GM18511 (cell line): ENCODE measurements around the gene CHIA.
"Not testable (repeated sequence)": the region's sequence is repeated elsewhere in the genome, so short reads cannot be mapped to it uniquely, and the experiment has no call there.

Experiments used
- ATAC-seq: cut with Tn5 transposase; IDR thresholded peaks from one replicate; pipeline ENCODE4 v1.9.1; 2021; ENCODE audit warnings: mild to moderate bottlenecking, moderate library complexity; ENCODE audit not compliant: unreplicated experiment

The CHIA gene

DNA sequence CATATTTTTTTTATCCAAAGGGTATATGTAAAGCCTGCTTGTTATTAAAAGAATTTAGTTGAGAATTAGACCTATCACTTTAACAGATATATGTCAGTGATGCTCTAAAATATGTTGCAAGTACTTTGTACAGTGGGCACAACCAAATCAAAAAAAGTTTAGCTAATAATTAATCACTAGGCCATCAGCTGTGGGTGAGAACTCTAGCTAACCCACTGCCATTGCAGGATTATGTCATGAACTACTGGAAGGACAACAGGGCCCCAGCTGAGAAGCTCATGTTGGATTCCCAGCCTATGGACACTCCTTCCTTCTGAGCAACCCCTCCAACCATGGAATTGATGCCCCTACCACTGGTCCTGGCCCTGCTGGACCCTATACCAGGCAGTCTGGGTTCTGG lies 6.8 kb upstream of the CHIA start:
- ATAC-seq = no peak

GRCh38 chr1:111285879-111286278 lies 4.8 kb upstream of the CHIA start:
- ATAC-seq = no peak

DNA sequence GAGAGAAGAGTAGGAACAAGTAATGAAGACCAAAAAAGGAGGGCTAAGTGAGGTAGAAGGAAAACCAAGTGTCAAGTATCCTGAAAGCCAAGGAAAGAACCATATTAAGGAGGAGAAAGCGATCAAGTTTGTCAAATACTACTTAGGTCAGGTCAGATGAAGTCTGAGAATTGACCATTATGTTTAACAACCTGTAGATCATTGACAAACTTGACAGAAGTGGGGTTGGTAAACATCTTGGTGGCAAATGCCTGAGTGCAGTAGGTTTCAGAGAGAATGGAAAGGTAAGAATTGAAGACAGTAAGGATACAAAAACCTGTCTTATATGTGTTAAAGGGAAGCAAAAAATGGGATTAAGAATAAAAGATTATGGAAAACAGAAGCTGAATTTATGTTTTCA lies 3.7 kb upstream of the CHIA start:
- no peak for ATAC-seq

DNA sequence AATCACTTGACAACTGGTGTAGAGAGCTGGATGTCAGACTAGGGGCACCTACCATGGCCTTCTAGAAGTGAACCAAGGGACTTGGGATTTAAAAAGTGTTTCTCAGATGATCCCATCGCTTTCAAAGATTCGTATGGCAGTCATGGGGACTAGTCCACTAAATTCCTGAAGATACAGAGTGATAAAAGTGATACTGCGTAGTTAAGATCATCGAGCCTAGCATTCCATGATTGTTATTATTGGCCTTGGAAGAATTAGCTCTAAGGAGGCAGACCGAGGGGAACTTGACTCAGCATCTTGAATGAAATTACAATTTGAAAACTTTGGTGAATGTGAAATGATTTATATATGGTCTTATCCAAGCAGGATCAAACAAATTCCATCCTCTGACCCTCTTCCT lies 1.3 kb upstream of the CHIA start:
- no peak for ATAC-seq

- no peak for ATAC-seq
These were observed 547 bp upstream of the CHIA start for GRCh38 chr1:111290104-111290503.

DNA sequence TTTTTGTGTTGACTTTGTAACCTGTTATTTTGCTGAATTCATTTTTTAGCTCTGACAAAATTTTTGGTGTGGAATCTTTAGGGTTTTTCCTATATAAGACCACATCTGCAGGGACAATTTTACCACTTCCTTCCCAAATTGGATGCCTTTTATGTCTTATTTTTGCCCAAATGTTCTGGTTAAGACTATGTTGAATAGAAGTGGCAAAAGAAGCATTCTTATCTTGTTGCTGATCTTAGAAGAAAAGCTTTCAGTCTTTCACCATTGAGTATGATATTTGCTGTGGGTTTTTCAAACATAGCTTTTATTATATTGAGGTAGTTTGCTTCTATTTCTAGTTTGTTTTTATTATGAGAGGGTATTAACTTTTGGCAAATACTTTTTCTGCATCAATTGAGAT lies 3.7 kb downstream of the CHIA start:
- no peak for ATAC-seq

DNA sequence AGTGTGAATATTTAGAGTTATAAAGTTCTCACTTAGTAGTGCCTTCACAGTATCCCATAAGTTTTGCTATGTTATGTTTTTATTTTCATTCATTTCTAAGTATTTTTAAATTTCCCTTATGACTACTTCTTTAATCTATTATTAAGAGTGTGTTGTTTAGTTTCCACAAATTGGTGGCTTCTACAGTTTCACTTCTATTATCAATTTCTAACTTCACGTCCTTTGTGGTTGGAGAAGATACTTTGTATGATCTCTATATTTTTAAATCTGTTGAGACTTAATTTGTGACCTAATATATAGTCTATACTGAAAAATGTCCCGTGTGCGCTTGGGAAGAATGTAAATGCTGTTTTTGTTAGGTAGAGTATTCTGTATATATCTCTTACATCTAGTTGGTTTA lies 11.7 kb downstream of the CHIA start:
- no peak for ATAC-seq

- ATAC-seq = no peak
These were observed 19.0 kb downstream of the CHIA start for GRCh38 chr1:111309690-111310089.

GRCh38 chr1:111318523-111318922 lies 27.9 kb downstream of the CHIA start:
- ATAC-seq = no peak

GRCh38 chr1:111320066-111320879 lies 29.6 kb downstream of the CHIA start:
- no peak for ATAC-seq

DNA sequence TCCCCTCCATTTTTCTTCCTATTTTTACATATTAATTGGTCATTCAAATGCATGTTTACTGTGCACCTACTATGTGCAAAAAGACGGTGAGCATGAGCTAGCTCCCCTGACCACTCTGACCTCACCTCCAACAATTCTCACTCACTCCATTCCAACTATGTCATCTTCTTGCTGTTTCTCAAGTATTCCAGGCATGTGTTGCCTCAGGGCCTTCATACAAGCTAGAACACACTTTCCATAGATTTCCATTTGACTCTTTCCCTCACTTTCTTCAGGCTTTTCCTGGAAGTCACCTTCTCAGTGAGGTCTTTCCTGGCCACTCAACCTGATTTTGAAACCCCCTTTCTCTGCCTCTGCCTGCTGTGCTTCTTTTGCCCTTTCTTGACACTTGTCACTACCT lies 32.6 kb downstream of the CHIA start:
- ATAC-seq = no peak

GRCh38 chr1:111332190-111332589 lies 41.5 kb downstream of the CHIA start:
- ATAC-seq = no peak

DNA sequence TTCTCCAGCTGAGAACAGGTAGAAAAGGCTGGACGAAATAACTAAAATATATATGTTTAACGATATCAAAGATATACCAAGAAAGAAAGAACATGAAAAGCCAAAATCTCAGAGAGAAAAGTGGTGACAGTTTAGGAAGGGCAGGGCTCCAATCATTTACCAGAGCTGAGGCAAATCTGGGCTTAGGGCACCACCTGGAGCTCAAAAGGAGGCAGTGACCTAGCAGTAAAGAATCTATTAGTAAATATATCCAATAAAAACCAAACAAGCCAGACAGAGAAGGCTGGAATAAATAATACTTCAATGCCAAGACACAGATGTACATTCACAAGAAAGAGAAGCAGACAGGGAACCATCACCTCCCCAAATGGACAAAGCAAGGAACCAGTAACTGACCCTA lies 43.5 kb downstream of the CHIA start:
- ATAC-seq = no peak

- not testable (repeated sequence) for ATAC-seq
These were observed 44.7 kb downstream of the CHIA start for GRCh38 chr1:111335214-111335877.

- ATAC-seq = not testable (repeated sequence)
These were observed 48.2 kb downstream of the CHIA start for GRCh38 chr1:111338849-111339248.

DNA sequence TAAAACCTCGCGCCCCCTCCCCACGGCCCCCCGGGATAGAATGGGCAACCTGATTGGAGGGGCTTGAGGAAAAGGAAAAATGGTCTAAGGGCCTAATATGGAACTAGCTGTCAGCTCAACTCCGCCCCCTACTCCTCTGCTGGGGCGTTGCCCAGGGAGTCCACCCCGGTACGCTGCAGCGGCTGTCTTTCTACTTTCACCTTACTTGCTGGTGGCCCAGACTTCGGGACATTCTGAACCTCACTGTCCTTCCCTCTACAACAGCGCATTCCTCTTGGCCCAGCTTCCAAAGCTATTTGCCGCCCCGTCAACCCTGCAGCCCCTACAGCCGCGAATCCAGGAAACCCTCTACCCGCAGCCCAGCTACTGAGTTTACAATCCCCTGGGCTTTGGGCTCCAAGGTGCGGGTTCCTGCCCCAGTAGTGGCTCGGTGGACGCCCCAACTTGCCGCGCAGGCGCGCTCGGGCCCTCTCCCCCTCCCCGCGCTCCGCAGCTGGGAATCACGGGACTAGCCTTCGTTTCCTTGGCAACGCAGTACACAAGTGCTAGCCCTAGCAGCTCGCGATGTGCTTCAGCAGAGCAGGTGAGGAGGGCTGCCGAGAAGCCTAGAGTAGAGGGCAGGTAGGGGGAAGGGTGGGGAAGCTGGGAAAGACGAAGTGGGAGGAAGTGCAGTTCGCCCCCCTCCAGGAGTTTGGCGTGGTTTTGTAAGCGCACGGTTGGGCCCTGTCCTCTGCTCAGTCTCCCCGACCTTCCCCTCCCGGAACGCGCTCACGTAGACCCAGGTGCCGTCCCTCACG lies 55.6 kb downstream of the CHIA start:
- peak; percentile 95 for ATAC-seq

- no peak for ATAC-seq
These were observed 56.4 kb downstream of the CHIA start for GRCh38 chr1:111347026-111347425.

DNA sequence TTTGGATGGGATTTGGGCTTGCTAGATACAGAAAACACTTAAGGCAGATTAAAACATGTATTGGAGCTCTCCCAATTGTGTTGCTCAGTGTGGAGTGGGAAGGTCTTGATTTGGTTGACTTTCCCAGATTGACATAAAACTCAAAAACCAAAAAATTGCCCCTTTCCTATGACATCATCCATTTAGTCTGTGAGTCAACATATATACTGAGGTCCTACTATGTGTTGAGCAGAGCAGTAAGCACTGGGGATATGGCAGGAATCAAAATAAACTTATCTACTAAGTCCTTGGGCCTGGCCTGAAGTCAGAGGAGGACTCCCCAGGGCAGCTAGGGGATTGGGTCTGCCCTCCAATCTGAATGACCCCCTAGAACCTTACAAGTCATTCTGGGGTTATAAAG lies 61.0 kb downstream of the CHIA start:
- no peak for ATAC-seq

- ATAC-seq = no peak
These were observed 63.9 kb downstream of the CHIA start for GRCh38 chr1:111354584-111354983.

DNA sequence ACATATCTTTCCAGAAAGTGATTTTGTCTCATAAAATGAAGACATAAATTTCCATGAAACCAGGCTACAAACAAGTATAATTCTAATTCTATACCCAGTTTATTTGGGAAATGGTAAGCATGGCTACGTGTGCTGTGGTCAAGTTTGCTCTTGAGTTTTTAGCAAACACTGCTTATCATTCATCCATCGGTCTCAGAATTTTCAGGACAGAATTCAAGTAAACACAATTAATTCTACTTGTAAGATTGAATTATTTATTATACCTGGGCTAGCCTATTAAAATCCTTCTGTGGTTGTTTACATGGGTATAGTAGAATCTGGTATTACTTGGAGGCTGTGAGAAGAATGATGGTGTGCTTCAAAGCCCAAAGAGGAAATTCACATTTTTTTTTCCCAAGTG lies 68.3 kb downstream of the CHIA start:
- no peak for ATAC-seq

GRCh38 chr1:111359376-111359775 lies 68.7 kb downstream of the CHIA start:
- no peak for ATAC-seq

DNA sequence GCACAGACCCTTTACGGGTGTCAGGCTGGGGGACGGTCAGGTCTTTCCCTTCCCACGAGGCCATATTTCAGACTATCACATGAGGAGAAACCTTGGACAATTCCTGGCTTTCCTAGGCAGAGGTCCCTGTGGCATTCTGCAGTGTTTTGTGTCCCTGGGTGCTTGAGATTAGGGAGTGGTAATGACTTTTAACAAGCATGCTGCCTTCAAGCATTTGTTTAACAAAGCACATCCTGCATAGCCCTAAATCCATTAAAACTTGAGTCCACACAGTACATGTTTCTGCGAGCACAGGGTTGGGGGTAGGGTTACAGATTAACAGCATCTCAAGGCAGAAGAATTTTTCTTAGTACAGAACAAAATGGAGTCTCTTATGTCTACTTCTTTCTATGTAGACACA lies 69.6 kb downstream of the CHIA start:
- ATAC-seq = not testable (repeated sequence)
